ENCODE data around the gene TFB2M.

DNA sequence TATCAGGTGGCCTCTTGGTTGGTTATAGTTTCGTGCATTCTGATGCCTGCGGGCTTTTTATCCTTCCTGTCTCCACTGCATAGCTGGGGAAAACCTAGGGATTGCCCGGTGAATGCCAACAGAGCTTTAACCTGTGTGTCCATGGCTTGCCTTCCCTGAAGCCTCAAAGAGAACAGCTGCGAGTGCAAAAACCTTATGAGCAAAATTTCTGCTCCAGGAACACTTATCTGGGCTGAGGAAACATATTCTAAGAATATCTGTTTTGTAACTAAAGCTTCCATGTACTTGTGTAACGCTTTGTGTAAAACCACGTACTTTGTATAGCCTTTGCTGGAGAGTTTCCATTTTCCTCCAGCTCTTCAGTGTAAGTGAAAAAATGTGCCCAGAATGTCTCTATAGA, 7.4 kb upstream of the TFB2M start:
- TF ChIP-seq, protein P1, sequence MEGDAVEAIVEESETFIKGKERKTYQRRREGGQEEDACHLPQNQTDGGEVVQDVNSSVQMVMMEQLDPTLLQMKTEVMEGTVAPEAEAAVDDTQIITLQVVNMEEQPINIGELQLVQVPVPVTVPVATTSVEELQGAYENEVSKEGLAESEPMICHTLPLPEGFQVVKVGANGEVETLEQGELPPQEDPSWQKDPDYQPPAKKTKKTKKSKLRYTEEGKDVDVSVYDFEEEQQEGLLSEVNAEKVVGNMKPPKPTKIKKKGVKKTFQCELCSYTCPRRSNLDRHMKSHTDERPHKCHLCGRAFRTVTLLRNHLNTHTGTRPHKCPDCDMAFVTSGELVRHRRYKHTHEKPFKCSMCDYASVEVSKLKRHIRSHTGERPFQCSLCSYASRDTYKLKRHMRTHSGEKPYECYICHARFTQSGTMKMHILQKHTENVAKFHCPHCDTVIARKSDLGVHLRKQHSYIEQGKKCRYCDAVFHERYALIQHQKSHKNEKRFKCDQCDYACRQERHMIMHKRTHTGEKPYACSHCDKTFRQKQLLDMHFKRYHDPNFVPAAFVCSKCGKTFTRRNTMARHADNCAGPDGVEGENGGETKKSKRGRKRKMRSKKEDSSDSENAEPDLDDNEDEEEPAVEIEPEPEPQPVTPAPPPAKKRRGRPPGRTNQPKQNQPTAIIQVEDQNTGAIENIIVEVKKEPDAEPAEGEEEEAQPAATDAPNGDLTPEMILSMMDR (IDR thresholded peaks at IDR 0.05): no peak
- TF ChIP-seq EP300 (IDR thresholded peaks at IDR 0.05) (no peak), POLR2A (IDR thresholded peaks at IDR 0.05) (no peak)

Measured in tibial nerve (tissue), 4 donors.